Psoas muscle (tissue), 8 donors: Measurements from ENCODE around the gene KDM4F. TPM values are rescaled to one million over a fixed set of nuclear protein-coding genes. Genes with fewer than 3 reads are reported as not detected.

Experiments used
- ATAC-seq, 4 donors: fragments of 200-7000 bp; cut with Tn5 transposase; one replicate each; pipeline ENCODE4 v1.9.1; 2020; ENCODE audit warnings: moderate library complexity in 3 of 4, mild to moderate bottlenecking in 2 of 4
- DNase-seq, 2 donors: peaks; one replicate each; pipeline ENCODE4 v3.0.0-alpha.2; 2020
- H3K27ac ChIP-seq: fragments of 200-600 bp; one replicate; pipeline ENCODE4 v1.8.0; 2022
- H3K27me3 ChIP-seq, 3 donors: fragments of 200-600 bp in 1 of 3; one replicate each; pipeline versions ENCODE4 v1.6.1 to v1.8.0; 2013 to 2022; ENCODE audit warnings: low read length in 2 of 3, mild to moderate bottlenecking in 2 of 3, moderate library complexity in 1 of 3; ENCODE audit not compliant: insufficient read depth in 3 of 3
- H3K36me3 ChIP-seq, 2 donors: fragments of 200-600 bp in 1 of 2; one replicate each; pipeline versions ENCODE4 v1.6.1 to v1.8.0; 2013 to 2022; ENCODE audit warnings: low read depth in 1 of 2, mild to moderate bottlenecking in 1 of 2, moderate library complexity in 1 of 2; ENCODE audit not compliant: insufficient read depth in 1 of 2
- H3K4me1 ChIP-seq: fragments of 200-600 bp; one replicate; pipeline ENCODE4 v1.8.0; 2022
- H3K4me3 ChIP-seq: fragments of 200-600 bp; one replicate; pipeline ENCODE4 v1.8.0; 2022; ENCODE audit warnings: mild to moderate bottlenecking
- H3K9me3 ChIP-seq: fragments of 200-600 bp; one replicate; pipeline ENCODE4 v1.8.0; 2022
- WGBS, 3 donors: extraction: QIAGEN DNeasy Blood & Tissue Kit; methylation state at CpG; one replicate each; pipeline versions ENCODE4 v1.1.6 to v1.1.7; 2013; 5-methylcytosine and 5-hydroxymethylcytosine counted together
- intact Hi-C, 2 donors: fragments of 100-400 bp; cut with DNase I; formaldehyde crosslinking; loops; one replicate each; pipeline versions ENCODE4 v1.11.0 to v1.14.2; 2022
- polyA plus RNA-seq, 3 donors: library from polyadenylated mRNA; stranded (reverse); fragments of 200-250 nt; gene quantifications; one replicate each; pipeline ENCODE4 v1.2.3, GENCODE V29; 2013
- total RNA-seq, 4 donors: library from RNA; stranded (reverse); fragmentation: NEBNext Ultra II Directional in 2 of 4; extraction: Animal tissue kit (Norgen Biotek cat#: 25700) in 2 of 4; gene quantifications; one replicate each; pipeline versions ENCODE4 v1.2.1 to v1.2.4, GENCODE V29; 2021 to 2023
- TF ChIP-seq, protein P1 (sequence below): fragments of 200-600 bp; IDR thresholded peaks from one replicate; pipeline ENCODE4 v1.8.0; 2022; ENCODE audit warnings: antibody characterized with exemption
- donor health status: healthy with polysubstance abuse.
- donor health status: DM: no; HTN: no; CAD: no; lungs with moderate emphysema.
- donor health status: Bipolar disorder and iron deficiency.
- donor health status: healthy.
- donor health status: DM: yes; HTN: yes; CAD: no.
- donor health status: DM: no; HTN: no; CAD: no.
- donor health status: DM: no; HTN: no; CAD: no.
- donor health status: DM: yes; HTN: yes; CAD: no.

Gene KDM4F
- total and polyA plus RNA-seq, 7 donors: not detected

DNA sequence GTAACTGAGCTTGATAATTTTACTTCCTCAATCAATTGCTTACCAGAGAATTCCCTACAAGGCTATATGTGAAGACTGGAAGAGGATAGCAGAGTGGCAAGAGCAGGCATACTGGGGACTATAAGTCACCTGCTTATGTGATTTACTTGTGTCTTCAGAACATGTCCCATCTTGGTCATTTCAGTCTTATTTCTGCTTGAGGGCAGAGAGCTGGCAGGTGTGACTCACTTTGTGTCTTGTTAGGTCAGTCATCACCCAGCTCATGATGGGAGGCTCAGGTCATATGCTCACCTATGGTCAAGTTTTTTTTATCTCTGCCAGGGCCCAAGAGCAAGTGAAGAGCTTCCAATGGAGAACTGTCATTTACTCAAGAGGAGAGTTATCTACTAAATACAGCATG is 23.7 kb downstream of the KDM4F start:
- TF ChIP-seq, protein P1, sequence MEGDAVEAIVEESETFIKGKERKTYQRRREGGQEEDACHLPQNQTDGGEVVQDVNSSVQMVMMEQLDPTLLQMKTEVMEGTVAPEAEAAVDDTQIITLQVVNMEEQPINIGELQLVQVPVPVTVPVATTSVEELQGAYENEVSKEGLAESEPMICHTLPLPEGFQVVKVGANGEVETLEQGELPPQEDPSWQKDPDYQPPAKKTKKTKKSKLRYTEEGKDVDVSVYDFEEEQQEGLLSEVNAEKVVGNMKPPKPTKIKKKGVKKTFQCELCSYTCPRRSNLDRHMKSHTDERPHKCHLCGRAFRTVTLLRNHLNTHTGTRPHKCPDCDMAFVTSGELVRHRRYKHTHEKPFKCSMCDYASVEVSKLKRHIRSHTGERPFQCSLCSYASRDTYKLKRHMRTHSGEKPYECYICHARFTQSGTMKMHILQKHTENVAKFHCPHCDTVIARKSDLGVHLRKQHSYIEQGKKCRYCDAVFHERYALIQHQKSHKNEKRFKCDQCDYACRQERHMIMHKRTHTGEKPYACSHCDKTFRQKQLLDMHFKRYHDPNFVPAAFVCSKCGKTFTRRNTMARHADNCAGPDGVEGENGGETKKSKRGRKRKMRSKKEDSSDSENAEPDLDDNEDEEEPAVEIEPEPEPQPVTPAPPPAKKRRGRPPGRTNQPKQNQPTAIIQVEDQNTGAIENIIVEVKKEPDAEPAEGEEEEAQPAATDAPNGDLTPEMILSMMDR: no peak
- intact Hi-C loops: loop anchor here in 1 of 2 donors (5.0 kb wide), 2 partner anchors 34 to 69 kb away; no protein-coding TSS in a partner anchor
- no peak overlapping the region for H3K4me3 ChIP-seq
- H3K9me3 ChIP-seq: no peaks in the 10 kb centered on the region
- no peaks in the 10 kb centered on the region for H3K27me3 ChIP-seq
- no peak overlapping the region for H3K27ac ChIP-seq
- DNase-seq (no peak), ATAC-seq (no peak)
- no peaks in the 10 kb centered on the region for H3K36me3 ChIP-seq
- H3K4me1 ChIP-seq: peaks cover 26% of the 10 kb centered on the region

DNA sequence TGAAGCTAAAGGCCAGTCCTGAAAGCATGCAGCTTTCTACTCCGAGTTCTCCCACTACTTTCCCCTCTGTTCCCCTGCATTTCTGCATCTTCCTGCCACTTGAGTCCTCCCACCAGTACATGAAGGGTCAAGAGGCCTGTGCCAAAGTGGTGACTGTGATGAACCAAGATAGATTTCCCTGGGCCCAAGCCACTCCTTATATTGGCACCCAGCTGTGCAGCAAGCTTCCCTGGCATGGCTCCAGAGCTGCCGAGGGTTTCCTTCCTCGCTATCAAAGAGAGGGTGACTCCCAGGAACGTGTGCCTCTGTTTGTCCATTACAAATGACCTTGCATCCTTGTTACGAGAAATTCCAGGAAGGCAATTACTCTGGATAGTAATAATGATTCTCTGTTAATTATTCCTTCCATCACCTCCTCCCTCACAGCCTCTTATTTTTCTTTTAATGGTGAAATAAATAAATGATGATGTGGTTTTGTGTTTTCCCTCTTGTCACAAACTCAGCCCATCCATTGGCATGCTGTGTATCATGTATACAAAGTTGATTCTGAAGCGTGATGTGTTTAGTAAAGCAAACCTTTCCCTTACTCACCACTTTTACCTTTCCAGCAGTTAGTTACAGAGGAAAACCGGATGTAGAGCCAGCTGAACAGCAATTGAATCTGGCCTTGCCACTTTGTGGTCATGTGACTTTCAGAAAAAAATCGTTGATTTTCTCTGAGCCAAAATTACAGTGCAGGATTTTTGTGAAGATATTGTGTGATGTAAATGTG is 25.8 kb downstream of the KDM4F start:
- ATAC-seq (peak; percentile 93 to 99 (median 96)), DNase-seq (peak; percentile 63 to 92)
- H3K27ac ChIP-seq: peak overlapping the region; percentile 6
- H3K9me3 ChIP-seq: no peaks in the 10 kb centered on the region
- intact Hi-C loops: loop anchor here (2.0 to 5.0 kb wide), 3 partner anchors 14 to 67 kb away; partner anchors contain the start of gene ENDOD1 (in 1 of the 2)
- 14 to 24% (median 23%) methylated on average over 8 of the region's 8 CpGs for WGBS, 3 donors
- TF ChIP-seq, protein P1: no peak
- peaks cover 14% of the 10 kb centered on the region for H3K4me1 ChIP-seq
- no peaks in the 10 kb centered on the region for H3K27me3 ChIP-seq
- H3K36me3 ChIP-seq: no peaks in the 10 kb centered on the region
- no peak overlapping the region for H3K4me3 ChIP-seq

DNA sequence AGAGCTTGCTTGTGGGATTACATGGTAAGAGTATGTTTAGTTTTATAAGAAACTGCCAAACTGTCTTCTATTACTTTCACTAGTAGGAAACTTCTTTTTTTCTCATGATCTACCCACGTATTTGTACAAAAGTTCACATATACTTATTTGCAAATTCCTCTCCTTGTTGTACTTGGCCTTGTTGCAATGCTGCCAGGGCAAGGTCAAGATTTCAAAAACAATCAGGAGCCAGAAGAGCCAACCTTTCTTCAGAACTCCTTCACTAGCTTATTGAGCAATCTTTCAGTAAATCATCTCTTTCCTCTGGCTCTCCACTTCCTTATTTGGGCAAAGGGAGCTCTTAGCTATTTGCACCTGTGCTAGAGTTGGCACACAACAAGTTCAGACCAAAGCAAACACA is 27.2 kb downstream of the KDM4F start:
- no peaks in the 10 kb centered on the region for H3K27me3 ChIP-seq
- no peak overlapping the region for H3K4me3 ChIP-seq
- 46 to 49% (median 47%) methylated on average over 1 of the region's 1 CpG for WGBS, 3 donors
- H3K36me3 ChIP-seq: no peaks in the 10 kb centered on the region
- TF ChIP-seq, protein P1: no peak
- no peaks in the 10 kb centered on the region for H3K9me3 ChIP-seq
- H3K4me1 ChIP-seq: peaks cover 14% of the 10 kb centered on the region
- intact Hi-C loops: no loop called here
- no peak for ATAC-seq
- DNase-seq: no peak
- no peak overlapping the region for H3K27ac ChIP-seq

DNA sequence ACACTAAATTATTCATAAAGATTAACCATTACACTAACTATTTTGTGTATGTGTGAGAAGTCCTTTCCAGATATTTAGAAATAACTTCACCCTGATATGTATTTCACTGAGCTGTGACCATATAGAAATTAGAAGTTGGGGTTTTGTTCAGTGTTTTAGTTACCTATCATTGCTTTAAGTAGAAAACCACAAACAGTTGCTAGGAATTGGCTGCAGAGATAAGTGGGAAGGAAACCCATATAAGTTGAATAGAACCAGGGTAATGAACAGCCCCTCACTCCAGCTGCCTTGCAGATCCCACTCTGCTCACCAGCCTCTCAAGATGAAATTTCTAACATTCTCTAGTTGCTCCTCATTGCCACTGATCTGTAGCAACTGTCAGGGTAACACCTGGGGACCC is 27.8 kb downstream of the KDM4F start:
- no peaks in the 10 kb centered on the region for H3K9me3 ChIP-seq
- H3K4me3 ChIP-seq: no peak overlapping the region
- DNase-seq (no peak), ATAC-seq (no peak)
- H3K27me3 ChIP-seq: no peaks in the 10 kb centered on the region
- TF ChIP-seq, protein P1: no peak
- peaks cover 14% of the 10 kb centered on the region for H3K4me1 ChIP-seq
- no peak overlapping the region for H3K27ac ChIP-seq
- intact Hi-C loops: no loop called here
- H3K36me3 ChIP-seq: no peaks in the 10 kb centered on the region

DNA sequence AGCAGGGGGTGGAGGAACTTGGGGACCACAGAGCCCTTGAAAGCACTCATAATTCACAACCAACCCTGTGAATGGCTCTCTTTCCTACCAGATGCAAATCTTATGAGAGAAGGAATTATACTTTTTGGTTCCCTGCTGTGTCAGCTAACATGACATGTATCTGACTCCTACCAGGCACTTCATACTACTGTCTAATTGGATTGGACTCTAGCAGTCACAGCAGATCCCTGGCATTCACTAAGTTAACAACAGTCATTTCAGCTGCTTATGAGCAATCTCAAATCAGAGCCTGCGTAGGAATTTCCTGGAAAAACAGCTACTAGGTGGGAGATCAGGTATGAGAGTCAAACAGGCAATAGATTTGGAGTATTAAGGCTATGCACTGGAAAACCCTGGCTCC is 29.3 kb downstream of the KDM4F start:
- ATAC-seq (no peak), DNase-seq (no peak)
- intact Hi-C loops: no loop called here
- H3K4me1 ChIP-seq: peaks cover 14% of the 10 kb centered on the region
- WGBS, 3 donors: 86 to 92% (median 89%) methylated on average over 1 of the region's 1 CpG
- no peaks in the 10 kb centered on the region for H3K36me3 ChIP-seq
- H3K27ac ChIP-seq: no peak overlapping the region
- TF ChIP-seq, protein P1: no peak
- no peak overlapping the region for H3K4me3 ChIP-seq
- no peaks in the 10 kb centered on the region for H3K9me3 ChIP-seq
- H3K27me3 ChIP-seq: no peaks in the 10 kb centered on the region
